ENCODE results near the gene CNBP. TPM values are rescaled to one million over a fixed set of nuclear protein-coding genes. Genes with fewer than 3 reads are reported as not detected.

The CNBP gene
- total and polyA plus RNA-seq, 2 of the 13 experiments (the other 11 are each of a cell fraction or from before 2014, with no cell fraction given): 282 to 354 TPM

GRCh38 chr3:129121016-129121791 is 62.5 kb downstream of the CNBP start (continued):
- TF ChIP-seq ZNF687 (CRISPR knock-in tag; IDR thresholded peaks at IDR 0.05) (peak; percentile 14; the same call in 1 of the 2 replicates), POLR2A (IDR thresholded peaks at IDR 0.05; ENCODE audit: insufficient read depth in 1 of 2, low read depth in 2 of 2, low read length in 2 of 2) (peak; percentile 57 to 69; a peak in 3 of 4 replicates), TFDP2 (CRISPR knock-in tag; IDR thresholded peaks at IDR 0.05) (no peak), BATF2 (CRISPR knock-in tag; IDR thresholded peaks at IDR 0.05) (no peak), ZNF432 (CRISPR knock-in tag; IDR thresholded peaks at IDR 0.05; ENCODE audit: borderline replicate concordance) (no peak), EHMT2 (IDR thresholded peaks at IDR 0.05; ENCODE audit: borderline replicate concordance, low read depth, low read length) (no peak), PHB2 (IDR thresholded peaks at IDR 0.05; ENCODE audit: partially characterized antibody) (no peak), ZNF446 (CRISPR knock-in tag; IDR thresholded peaks at IDR 0.05) (0 out of 2 replicates have a peak, but pooled peaks have one; percentile 30)
- TF ChIP-seq, protein P1, sequence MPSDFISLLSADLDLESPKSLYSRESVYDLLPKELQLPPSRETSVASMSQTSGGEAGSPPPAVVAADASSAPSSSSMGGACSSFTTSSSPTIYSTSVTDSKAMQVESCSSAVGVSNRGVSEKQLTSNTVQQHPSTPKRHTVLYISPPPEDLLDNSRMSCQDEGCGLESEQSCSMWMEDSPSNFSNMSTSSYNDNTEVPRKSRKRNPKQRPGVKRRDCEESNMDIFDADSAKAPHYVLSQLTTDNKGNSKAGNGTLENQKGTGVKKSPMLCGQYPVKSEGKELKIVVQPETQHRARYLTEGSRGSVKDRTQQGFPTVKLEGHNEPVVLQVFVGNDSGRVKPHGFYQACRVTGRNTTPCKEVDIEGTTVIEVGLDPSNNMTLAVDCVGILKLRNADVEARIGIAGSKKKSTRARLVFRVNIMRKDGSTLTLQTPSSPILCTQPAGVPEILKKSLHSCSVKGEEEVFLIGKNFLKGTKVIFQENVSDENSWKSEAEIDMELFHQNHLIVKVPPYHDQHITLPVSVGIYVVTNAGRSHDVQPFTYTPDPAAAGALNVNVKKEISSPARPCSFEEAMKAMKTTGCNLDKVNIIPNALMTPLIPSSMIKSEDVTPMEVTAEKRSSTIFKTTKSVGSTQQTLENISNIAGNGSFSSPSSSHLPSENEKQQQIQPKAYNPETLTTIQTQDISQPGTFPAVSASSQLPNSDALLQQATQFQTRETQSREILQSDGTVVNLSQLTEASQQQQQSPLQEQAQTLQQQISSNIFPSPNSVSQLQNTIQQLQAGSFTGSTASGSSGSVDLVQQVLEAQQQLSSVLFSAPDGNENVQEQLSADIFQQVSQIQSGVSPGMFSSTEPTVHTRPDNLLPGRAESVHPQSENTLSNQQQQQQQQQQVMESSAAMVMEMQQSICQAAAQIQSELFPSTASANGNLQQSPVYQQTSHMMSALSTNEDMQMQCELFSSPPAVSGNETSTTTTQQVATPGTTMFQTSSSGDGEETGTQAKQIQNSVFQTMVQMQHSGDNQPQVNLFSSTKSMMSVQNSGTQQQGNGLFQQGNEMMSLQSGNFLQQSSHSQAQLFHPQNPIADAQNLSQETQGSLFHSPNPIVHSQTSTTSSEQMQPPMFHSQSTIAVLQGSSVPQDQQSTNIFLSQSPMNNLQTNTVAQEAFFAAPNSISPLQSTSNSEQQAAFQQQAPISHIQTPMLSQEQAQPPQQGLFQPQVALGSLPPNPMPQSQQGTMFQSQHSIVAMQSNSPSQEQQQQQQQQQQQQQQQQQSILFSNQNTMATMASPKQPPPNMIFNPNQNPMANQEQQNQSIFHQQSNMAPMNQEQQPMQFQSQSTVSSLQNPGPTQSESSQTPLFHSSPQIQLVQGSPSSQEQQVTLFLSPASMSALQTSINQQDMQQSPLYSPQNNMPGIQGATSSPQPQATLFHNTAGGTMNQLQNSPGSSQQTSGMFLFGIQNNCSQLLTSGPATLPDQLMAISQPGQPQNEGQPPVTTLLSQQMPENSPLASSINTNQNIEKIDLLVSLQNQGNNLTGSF (CRISPR knock-in tag; IDR thresholded peaks at IDR 0.05): no peak
- TF ChIP-seq, protein P2, sequence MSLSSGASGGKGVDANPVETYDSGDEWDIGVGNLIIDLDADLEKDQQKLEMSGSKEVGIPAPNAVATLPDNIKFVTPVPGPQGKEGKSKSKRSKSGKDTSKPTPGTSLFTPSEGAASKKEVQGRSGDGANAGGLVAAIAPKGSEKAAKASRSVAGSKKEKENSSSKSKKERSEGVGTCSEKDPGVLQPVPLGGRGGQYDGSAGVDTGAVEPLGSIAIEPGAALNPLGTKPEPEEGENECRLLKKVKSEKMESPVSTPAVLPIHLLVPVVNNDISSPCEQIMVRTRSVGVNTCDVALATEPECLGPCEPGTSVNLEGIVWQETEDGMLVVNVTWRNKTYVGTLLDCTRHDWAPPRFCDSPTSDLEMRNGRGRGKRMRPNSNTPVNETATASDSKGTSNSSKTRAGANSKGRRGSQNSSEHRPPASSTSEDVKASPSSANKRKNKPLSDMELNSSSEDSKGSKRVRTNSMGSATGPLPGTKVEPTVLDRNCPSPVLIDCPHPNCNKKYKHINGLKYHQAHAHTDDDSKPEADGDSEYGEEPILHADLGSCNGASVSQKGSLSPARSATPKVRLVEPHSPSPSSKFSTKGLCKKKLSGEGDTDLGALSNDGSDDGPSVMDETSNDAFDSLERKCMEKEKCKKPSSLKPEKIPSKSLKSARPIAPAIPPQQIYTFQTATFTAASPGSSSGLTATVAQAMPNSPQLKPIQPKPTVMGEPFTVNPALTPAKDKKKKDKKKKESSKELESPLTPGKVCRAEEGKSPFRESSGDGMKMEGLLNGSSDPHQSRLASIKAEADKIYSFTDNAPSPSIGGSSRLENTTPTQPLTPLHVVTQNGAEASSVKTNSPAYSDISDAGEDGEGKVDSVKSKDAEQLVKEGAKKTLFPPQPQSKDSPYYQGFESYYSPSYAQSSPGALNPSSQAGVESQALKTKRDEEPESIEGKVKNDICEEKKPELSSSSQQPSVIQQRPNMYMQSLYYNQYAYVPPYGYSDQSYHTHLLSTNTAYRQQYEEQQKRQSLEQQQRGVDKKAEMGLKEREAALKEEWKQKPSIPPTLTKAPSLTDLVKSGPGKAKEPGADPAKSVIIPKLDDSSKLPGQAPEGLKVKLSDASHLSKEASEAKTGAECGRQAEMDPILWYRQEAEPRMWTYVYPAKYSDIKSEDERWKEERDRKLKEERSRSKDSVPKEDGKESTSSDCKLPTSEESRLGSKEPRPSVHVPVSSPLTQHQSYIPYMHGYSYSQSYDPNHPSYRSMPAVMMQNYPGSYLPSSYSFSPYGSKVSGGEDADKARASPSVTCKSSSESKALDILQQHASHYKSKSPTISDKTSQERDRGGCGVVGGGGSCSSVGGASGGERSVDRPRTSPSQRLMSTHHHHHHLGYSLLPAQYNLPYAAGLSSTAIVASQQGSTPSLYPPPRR (CRISPR knock-in tag; IDR thresholded peaks at IDR 0.05; ENCODE audit: borderline replicate concordance): no peak

All from HepG2 (cell line).